Stimulated activated effector memory CD8-positive, alpha-beta T cell treated with anti-CD3 and anti-CD28 coated beads, Interleukin-12 subunit alpha, Interleukin-12 subunit beta, amount 100 ng/mL, for 72 hours (primary cell): ENCODE results near the gene LRMDA.

Source experiments
- ATAC-seq: fragments of 150-1000 bp; cut with Tn5 transposase; 2 replicates; pipeline ENCODE4 v1.10.0; 2021
- DNase-seq, 2 donors: peaks; one replicate each; pipeline ENCODE4 v3.0.0; 2021 to 2022; ENCODE audit warnings: low spot score in 2 of 2
- H3K27ac Mint-ChIP-seq: one replicate; pipeline ENCODE4 v1.8.0; 2022; ENCODE audit warnings: mild to moderate bottlenecking, mixed read lengths
- H3K36me3 Mint-ChIP-seq: one replicate; pipeline ENCODE4 v1.8.0; 2022; ENCODE audit warnings: mild to moderate bottlenecking, mixed read lengths
- H3K4me1 Mint-ChIP-seq: one replicate; pipeline ENCODE4 v1.8.0; 2022; ENCODE audit warnings: mixed read lengths
- H3K4me3 Mint-ChIP-seq: one replicate; pipeline ENCODE4 v1.8.0; 2022; ENCODE audit warnings: mild to moderate bottlenecking, mixed read lengths
- H3K9me3 Mint-ChIP-seq: one replicate; pipeline ENCODE4 v1.8.0; 2022; ENCODE audit warnings: mixed read lengths

LRMDA gene

DNA sequence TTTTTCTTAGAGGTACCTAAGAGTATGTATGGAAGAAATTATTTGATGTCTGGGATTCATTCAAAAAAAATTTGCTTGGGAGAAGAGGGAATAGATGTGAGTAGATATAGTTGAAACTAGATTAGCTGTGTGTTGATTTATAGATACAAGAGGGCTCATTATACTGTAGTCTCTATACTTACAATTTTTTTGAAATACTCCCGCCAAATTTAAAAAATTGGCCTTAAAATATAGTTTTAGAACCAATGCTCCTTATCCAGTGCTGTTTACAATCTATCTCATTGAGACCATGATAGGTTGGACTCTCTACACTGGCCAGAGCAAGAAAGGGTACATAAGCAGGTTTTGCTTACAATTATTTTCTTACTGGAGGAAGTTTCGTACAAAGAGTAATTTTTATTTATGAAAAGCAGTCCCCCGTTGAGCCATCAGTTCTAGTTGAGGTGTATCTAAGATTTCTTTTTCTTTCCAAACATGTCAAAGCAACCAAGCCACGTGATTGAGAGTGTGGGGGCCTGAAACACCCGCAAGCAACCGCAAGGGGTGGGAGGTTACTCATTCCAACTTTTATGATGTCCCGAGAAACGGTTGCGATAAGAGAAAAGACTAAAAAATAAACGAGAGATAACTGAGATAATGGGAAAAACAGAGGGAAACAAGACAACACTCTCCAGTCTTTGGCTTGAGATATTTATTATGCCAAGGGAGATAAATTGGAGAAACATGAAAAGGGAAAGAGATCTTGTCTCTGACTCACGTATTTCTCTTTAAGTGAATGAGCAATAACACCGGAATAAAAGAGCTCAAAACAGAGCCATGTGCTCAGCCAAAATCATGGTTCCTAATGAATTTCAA is 729.2 kb downstream of the LRMDA start:
- Mint-ChIP-seq H3K36me3 (no peaks in the 10 kb centered on the region), H3K4me1 (no peaks in the 10 kb centered on the region), H3K9me3 (peaks cover 5% of the 10 kb centered on the region), H3K27ac (no peak overlapping the region), H3K4me3 (no peak overlapping the region)
- ATAC-seq (no peak), DNase-seq (no peak)

DNA sequence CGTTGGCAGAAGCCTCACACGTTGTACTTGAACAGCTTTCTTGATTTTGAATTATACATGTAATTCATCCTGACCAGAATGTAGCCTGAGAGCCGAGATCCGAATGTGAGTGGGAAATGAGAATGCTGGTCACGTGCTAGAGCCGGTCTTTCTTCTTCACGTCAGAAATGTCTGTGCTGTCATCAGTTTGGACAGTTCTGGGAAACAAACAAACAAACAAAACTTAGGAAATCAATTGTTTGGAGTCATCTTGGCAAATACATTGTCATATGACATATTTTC is 729.8 kb downstream of the LRMDA start:
- no peaks in the 10 kb centered on the region for H3K36me3 Mint-ChIP-seq
- no peaks in the 10 kb centered on the region for H3K4me1 Mint-ChIP-seq
- peaks cover 7% of the 10 kb centered on the region for H3K9me3 Mint-ChIP-seq
- ATAC-seq (no peak), DNase-seq (no peak)
- no peak overlapping the region for H3K27ac Mint-ChIP-seq
- H3K4me3 Mint-ChIP-seq = no peak overlapping the region

DNA sequence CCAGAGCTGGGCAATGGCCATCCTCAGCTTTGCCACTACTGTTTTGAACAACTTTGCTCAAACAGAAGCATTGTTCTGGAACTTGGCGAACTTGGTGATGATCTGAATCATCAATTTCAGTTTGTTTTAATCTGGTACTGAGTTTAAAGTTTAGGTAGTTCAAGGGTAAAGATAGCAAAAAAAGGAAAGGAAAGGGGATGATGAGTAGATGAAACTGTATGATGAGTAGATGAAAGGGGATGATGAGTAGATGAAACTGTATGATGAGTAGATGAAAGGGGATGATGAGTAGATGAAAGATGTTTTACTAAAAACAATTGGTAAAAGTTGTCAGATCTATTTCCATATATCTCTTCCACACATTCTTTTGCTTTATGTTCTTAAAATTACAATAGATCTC is 737.0 kb downstream of the LRMDA start:
- H3K9me3 Mint-ChIP-seq = peaks cover 7% of the 10 kb centered on the region
- H3K4me3 Mint-ChIP-seq = no peak overlapping the region
- no peaks in the 10 kb centered on the region for H3K36me3 Mint-ChIP-seq
- DNase-seq (no peak), ATAC-seq (no peak)
- no peaks in the 10 kb centered on the region for H3K4me1 Mint-ChIP-seq
- no peak overlapping the region for H3K27ac Mint-ChIP-seq

DNA sequence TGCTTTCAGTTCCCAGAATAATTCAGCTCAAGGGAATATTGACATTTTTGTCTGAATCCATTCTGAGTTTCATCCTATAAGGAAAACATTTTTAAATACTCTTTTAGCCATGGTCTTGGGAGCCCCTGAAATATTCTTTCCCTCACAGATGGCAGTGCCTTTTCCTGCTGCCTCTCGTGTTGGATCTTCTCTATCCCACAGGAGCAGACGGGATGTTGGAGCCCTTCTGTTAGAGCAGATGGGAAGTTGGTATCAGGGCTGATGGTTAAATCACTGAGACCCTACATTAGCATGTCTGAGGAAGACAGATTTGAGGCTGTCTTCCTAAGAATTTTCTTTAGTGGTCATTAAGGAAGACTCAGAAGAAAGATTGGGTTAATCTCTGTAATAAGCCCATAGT is 737.8 kb downstream of the LRMDA start:
- no peaks in the 10 kb centered on the region for H3K4me1 Mint-ChIP-seq
- H3K36me3 Mint-ChIP-seq = no peaks in the 10 kb centered on the region
- H3K9me3 Mint-ChIP-seq = peaks cover 7% of the 10 kb centered on the region
- DNase-seq (no peak), ATAC-seq (no peak)
- H3K27ac Mint-ChIP-seq = no peak overlapping the region
- no peak overlapping the region for H3K4me3 Mint-ChIP-seq

DNA sequence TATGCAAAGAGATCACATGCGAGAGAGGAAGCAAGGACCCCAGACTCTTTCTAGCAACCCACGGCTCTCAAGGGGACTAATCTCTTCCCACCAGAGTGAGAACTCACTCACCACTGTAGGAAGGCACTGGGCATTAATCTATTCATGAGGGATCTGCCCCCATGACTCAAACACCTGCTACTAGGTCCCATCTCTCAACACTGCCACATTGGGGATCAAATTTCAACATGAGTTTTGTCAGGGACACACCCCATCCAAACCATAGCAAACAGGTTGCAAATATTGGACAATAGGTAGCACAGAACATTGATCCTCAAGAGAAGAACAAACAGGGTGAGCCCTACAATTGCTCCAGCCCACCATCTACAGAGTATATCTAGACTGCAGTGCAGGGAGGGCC is 740.6 kb downstream of the LRMDA start:
- H3K36me3 Mint-ChIP-seq = no peaks in the 10 kb centered on the region
- H3K4me1 Mint-ChIP-seq = no peaks in the 10 kb centered on the region
- ATAC-seq (no peak), DNase-seq (no peak)
- no peak overlapping the region for H3K4me3 Mint-ChIP-seq
- H3K9me3 Mint-ChIP-seq = peaks cover 3% of the 10 kb centered on the region
- no peak overlapping the region for H3K27ac Mint-ChIP-seq

DNA sequence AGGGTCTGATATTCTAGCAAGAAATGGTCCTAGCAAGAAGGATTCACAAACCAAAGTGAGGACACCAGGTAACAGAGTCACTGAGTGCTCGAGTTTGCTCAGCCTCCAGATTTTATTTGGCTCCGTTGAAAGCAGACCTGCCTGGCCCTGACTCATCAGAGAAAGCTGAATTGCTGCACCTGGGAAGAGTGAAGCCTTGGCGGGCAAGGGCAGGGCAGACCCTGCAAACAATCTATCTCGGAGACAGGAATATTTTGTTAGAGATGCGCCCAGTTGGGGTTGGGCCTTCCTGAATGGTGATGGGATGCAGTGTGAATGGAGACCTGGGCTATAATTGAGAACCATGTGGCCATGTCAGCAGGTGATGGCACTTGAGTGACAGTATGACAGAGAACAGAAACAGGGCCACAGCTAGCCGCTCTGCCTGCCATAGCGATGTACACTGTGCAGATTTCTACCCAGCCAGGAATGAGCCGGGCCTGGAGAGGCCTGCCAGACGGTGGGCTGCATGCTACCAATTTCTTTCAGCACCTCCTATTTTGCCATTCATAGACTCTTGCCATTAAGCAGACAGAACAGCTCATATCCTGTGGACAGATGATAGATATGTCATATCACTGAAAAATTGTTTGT is 744.2 kb downstream of the LRMDA start:
- H3K4me3 Mint-ChIP-seq = no peak overlapping the region
- no peak overlapping the region for H3K27ac Mint-ChIP-seq
- H3K4me1 Mint-ChIP-seq = no peaks in the 10 kb centered on the region
- H3K9me3 Mint-ChIP-seq = no peaks in the 10 kb centered on the region
- H3K36me3 Mint-ChIP-seq = no peaks in the 10 kb centered on the region
- no peak for ATAC-seq
- DNase-seq = no peak

DNA sequence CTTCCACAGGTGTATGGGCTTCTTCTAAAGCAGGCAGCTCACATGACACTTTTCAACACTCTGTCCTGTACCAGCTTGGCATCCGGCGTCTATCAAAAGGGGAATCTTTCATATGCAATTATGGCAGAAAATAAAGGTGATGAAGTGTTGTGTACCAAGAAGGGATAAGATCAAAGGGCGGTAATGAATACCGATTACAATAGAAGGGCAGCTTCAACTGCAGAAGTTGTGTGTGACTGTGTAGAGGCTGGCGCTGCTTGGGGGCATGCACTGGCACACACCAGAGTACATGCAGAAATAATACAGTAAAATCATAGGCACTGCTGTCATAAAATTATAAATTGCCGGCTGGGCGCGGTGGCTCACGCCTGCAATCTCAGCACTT is 744.7 kb downstream of the LRMDA start:
- no peaks in the 10 kb centered on the region for H3K9me3 Mint-ChIP-seq
- ATAC-seq (no peak), DNase-seq (no peak)
- no peaks in the 10 kb centered on the region for H3K4me1 Mint-ChIP-seq
- H3K4me3 Mint-ChIP-seq = no peak overlapping the region
- H3K27ac Mint-ChIP-seq = no peak overlapping the region
- H3K36me3 Mint-ChIP-seq = no peaks in the 10 kb centered on the region

DNA sequence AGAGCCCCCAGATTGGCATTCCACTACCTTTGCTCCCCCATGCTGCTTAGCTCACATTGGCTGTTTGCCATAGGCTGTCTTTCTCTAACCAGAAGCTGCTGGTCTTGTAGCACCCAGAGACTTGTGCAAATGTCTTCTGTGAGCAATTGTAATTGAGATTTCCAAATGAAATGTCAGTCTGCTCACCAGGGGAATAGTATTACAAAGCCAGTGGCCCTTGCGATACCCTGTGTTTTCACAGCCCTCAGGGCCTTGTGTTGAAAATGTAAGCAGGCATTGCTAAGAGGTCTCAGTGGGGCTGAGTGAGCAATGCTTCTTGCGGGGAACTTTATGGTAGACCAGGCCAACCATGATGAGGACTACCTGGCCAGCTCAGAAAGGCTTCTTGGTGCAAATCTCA is 746.5 kb downstream of the LRMDA start:
- no peaks in the 10 kb centered on the region for H3K4me1 Mint-ChIP-seq
- ATAC-seq = no peak
- H3K9me3 Mint-ChIP-seq = no peaks in the 10 kb centered on the region
- no peak overlapping the region for H3K27ac Mint-ChIP-seq
- no peak for DNase-seq
- no peaks in the 10 kb centered on the region for H3K36me3 Mint-ChIP-seq
- H3K4me3 Mint-ChIP-seq = no peak overlapping the region

DNA sequence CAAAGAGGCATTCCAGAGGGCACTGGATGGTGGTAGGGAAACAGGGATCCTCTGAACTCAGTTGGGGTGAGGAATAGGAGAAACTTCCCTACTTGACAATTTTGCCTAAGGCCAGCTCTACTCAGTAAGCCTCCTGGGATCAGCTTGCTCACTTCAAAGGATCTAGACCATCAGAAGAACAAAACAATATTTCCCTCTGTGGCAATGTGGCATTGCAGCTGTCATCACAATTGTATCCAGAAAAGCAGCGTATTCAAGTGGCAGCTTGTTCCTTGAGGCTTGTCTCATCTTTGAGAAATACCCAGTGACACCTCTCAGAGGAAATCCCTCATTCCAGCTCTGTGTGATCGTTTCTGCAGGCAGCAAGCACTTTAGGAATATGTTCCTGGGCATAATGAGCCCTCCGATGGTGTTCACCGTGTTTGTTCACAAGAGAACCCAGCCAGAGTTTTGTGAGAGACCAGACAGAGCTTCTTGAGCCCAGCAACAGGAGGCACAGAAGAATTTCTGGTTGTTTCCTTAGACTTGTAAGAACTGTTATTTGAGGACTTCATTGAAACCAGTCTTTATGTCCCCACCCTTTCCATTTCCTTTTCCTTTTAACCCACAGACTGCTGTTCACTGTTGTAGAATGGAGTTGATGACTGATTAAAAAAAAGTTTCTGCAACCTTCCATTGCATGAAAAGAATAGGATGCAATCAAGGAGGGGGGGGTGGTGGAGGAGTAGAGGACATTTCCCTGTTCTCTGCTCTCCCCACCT is 747.3 kb downstream of the LRMDA start:
- no peak overlapping the region for H3K27ac Mint-ChIP-seq
- no peak overlapping the region for H3K4me3 Mint-ChIP-seq
- H3K36me3 Mint-ChIP-seq = no peaks in the 10 kb centered on the region
- ATAC-seq (no peak), DNase-seq (no peak)
- H3K4me1 Mint-ChIP-seq = no peaks in the 10 kb centered on the region
- no peaks in the 10 kb centered on the region for H3K9me3 Mint-ChIP-seq

DNA sequence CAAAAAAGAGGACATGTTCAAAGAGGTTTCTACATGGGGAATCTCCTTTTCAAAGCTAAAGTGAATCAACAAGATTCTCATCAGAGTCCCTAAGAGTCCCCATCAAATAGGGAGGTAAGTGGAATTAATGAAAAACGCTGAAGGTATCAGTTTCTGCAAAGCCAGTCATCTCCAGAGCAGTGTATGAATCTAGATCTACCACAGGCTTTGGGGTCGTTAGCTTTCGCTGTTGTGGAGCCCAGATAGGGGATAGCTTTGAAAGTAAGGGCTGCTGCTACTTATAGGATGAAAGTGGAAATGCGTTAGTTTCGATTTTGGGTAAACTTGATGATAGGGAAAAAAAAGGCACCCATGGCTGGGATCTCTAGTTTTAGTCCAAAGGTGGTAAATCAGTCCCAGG is 748.4 kb downstream of the LRMDA start:
- Mint-ChIP-seq H3K4me1 (no peaks in the 10 kb centered on the region), H3K36me3 (no peaks in the 10 kb centered on the region), H3K4me3 (no peak overlapping the region), H3K9me3 (no peaks in the 10 kb centered on the region), H3K27ac (no peak overlapping the region)
- ATAC-seq (no peak), DNase-seq (no peak)

DNA sequence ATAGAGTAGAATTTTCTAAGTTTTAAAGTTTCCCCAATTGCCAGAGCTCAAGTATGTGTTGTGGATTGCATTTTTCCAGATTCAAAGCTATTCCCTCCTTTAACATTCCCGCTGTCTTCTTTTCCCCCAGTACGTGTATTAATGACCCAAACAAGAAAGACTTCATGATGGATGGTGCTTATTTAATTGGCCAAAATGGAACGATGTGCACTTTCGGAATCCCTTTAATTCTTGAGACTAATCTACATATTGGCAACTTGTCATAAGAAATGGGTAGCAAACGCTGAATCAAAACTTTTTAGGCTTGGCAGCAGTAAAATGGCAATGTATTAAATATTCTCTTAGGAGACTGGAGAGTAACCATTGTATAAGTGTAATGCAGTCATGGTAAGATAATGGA is 753.2 kb downstream of the LRMDA start:
- DNase-seq = no peak
- no peaks in the 10 kb centered on the region for H3K36me3 Mint-ChIP-seq
- no peak for ATAC-seq

DNA sequence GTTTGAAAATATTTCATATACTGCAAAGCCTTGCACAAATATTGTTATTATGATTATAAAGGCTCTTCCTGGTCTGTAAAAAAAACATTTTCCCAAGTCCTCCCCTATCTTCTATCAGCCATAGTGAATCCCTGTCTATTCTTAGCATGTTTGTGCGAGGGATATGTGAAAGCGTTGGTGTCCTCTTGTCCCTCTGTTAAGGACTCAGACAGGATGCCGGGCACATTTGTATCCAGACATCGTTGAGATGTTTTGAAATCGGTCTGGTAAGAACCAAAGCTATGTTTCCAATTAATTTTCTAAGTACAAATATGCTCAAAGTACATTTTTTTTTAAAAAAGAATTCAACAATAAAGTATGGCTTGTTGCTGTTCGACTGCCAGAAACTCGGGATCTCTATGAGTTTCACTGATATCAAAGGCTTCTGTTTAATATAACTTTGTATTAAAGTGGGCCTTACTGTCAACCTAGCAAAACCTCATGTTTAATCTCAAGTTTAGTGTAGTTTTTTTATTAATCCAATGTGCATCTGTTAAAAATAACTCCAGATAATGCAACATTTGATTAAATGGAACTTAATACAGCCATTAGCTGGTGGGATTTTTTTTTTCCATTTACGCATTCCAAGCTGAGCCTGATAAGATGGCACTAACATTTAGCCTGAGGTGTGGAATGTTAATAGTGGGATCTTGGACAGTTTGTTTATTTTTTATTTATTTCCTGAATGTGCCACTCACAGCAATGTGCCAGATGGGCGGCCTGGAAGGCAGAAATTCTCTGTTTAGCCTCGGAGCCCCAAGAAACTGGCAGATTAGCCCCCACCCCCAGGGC is 754.3 kb downstream of the LRMDA start:
- H3K27ac Mint-ChIP-seq = no peak overlapping the region
- DNase-seq = no peak
- H3K9me3 Mint-ChIP-seq = no peaks in the 10 kb centered on the region
- H3K36me3 Mint-ChIP-seq = no peaks in the 10 kb centered on the region
- H3K4me3 Mint-ChIP-seq = no peak overlapping the region
- no peak for ATAC-seq
- no peaks in the 10 kb centered on the region for H3K4me1 Mint-ChIP-seq

More for the DNA sequence above, 753.2 kb downstream of the LRMDA start:
- Mint-ChIP-seq H3K27ac (no peak overlapping the region), H3K9me3 (no peaks in the 10 kb centered on the region), H3K4me3 (no peak overlapping the region), H3K4me1 (no peaks in the 10 kb centered on the region)

DNA sequence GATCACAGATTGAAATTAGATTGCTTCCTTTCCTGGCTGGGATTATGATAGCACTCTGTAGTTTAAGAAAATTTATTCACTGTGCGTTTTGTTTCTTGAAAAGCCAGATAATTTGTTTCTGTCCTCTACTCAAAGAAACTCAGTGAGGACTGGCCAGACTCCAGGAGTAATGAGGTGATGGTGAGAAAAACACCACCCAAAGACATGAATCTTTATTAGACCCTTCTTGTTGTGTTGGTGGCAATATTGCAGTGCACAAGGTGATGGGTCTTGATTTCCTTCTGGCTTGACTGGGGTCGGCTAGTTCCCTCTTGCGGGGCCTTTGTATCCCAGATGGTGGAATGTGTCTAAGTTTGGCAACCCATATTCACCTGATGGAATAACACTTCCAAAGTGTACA is 756.8 kb downstream of the LRMDA start:
- no peak for ATAC-seq
- H3K36me3 Mint-ChIP-seq = no peaks in the 10 kb centered on the region
- no peaks in the 10 kb centered on the region for H3K9me3 Mint-ChIP-seq
- H3K4me3 Mint-ChIP-seq = no peak overlapping the region
- no peaks in the 10 kb centered on the region for H3K4me1 Mint-ChIP-seq
- no peak for DNase-seq
- H3K27ac Mint-ChIP-seq = no peak overlapping the region

DNA sequence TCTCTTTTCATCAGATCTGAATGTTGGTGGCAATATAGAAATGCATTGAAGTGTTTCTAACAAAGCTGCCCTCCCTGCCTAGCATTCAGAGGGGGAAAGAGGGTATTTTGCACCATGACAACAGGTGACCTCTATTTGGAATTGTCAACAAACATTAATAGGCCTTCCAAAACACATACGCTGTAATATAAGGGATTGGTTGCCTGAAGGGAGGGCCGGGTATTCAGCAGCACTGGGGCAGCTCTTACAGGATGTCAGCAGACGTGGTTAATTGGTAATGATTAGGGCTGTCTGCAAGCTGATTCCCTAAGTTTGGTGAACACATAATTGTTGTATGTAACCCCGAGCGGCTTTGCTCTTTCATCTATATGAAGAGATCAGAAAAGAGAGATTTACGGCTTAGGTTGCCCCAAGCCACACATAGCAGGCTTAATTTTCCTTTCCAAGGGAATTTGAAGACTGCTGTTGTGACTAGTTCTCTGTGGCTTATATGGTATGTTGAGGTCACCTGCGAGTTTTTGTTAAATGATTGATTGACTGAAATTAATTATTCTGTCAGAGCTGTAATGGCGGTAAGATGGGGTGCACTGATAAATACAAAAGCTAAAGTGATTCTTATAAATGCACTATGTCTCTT is 759.3 kb downstream of the LRMDA start:
- H3K4me3 Mint-ChIP-seq = no peak overlapping the region
- DNase-seq (no peak), ATAC-seq (no peak)

DNA sequence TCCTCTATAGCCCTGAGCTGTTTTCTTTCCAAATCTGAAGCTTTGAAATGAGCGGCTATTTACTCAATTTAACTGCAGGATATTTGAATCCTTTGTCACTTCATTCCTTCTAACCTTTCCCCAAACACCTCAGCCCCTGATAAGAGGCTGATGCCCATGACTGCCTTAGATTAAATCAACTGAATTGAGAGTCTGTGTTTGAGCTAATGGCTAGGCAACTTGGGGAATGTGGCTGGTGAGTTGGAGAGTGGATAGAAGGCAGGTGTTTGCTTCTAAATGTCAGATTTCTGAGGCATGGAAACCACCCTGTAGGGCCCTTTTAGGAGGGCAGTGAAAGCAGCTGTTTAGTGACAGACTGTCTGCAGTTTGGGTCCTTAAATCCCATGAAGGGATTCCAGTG is 759.9 kb downstream of the LRMDA start:
- ATAC-seq (no peak), DNase-seq (no peak)
- H3K4me3 Mint-ChIP-seq = no peak overlapping the region
- H3K9me3 Mint-ChIP-seq = no peaks in the 10 kb centered on the region
- no peak overlapping the region for H3K27ac Mint-ChIP-seq
- no peaks in the 10 kb centered on the region for H3K36me3 Mint-ChIP-seq
- H3K4me1 Mint-ChIP-seq = no peaks in the 10 kb centered on the region

More for the DNA sequence above, 759.3 kb downstream of the LRMDA start:
- no peak overlapping the region for H3K27ac Mint-ChIP-seq
- no peaks in the 10 kb centered on the region for H3K4me1 Mint-ChIP-seq
- no peaks in the 10 kb centered on the region for H3K36me3 Mint-ChIP-seq
- no peaks in the 10 kb centered on the region for H3K9me3 Mint-ChIP-seq
